GM12874 (cell line): ENCODE data around the gene ENC1.

Experiments
- CTCF ChIP-seq: IDR thresholded peaks from 2 replicates; pipeline ENCODE4 v1.5.1; 2011; ENCODE audit warnings: low read depth, mild to moderate bottlenecking, control low read depth, low read length, moderate library complexity; ENCODE audit not compliant: insufficient read depth

Gene ENC1

GRCh38 chr5:74634611-74635286 lies 5.8 kb downstream of the ENC1 start:
- no peak for TF ChIP-seq CTCF

- no peak for TF ChIP-seq CTCF
Measured at GRCh38 chr5:74633695-74634094, 6.8 kb downstream of the ENC1 start.

- TF ChIP-seq CTCF: no peak
Measured at GRCh38 chr5:74632947-74633356, 7.6 kb downstream of the ENC1 start.

GRCh38 chr5:74631081-74631953 lies 9.2 kb downstream of the ENC1 start:
- TF ChIP-seq CTCF: no peak

- no peak for TF ChIP-seq CTCF
Measured at GRCh38 chr5:74630453-74631066, 10.0 kb downstream of the ENC1 start.

- no peak for TF ChIP-seq CTCF
Measured at GRCh38 chr5:74629326-74629725, 11.2 kb downstream of the ENC1 start.

- no peak for TF ChIP-seq CTCF
Measured at GRCh38 chr5:74628359-74628758, 12.2 kb downstream of the ENC1 start.
